ENCODE data around the gene COPZ2. TPM values are rescaled to one million over a fixed set of nuclear protein-coding genes. Genes with fewer than 3 reads are reported as not detected.

The COPZ2 gene
- total RNA-seq, 1 experiment from 2014 or later = not detected

GRCh38 chr17:48066656-48067055, 29.1 kb upstream of the COPZ2 start:
- peaks cover 35 to 43% of the 10 kb centered on the region in 2 experiments for H3K36me3 ChIP-seq (ENCODE audit: control insufficient read depth in 1 of 2, insufficient read depth in 2 of 2, low read length in 2 of 2)
- H3K9me3 ChIP-seq (ENCODE audit: control insufficient read depth in 1 of 2, insufficient read depth in 1 of 2, low read depth in 1 of 2, low read length in 2 of 2) = no peaks in the 10 kb centered on the region
- H3K9me2 ChIP-seq (ENCODE audit: insufficient read depth) = no peaks in the 10 kb centered on the region
- ChIA-PET RAD21 (ENCODE audit: low non-redundant PET in 1 of 2, low total read pairs in 2 of 2, uncharacterized antibody in 2 of 2, unreplicated experiment in 2 of 2) (no interaction called here), CTCF (interaction anchor here (1.0 to 3.1 kb wide), 6 partner anchors 8 to 65 kb away, joined by 3 to 32 read pairs (median 15); no protein-coding TSS in a partner anchor), POLR2A (interaction anchor here (1.3 to 13.2 kb wide), 4 partner anchors 8 to 17 kb away, joined by 3 to 114 read pairs (median 4); partner anchors contain the start of gene NFE2L1)
- H4K20me1 ChIP-seq (ENCODE audit: insufficient read depth) = no peaks in the 10 kb centered on the region; the same call in 1 of the 2 replicates
- TF ChIP-seq SRF (IDR thresholded peaks at IDR 0.05; ENCODE audit: low read depth) = no peak
- no peak for TF ChIP-seq RAD21 (IDR thresholded peaks at IDR 0.05; ENCODE audit: low read depth)
- TF ChIP-seq ZFX (IDR thresholded peaks at IDR 0.05) = no peak
- no peak for TF ChIP-seq ZNF274 (IDR thresholded peaks at IDR 0.05; ENCODE audit: low read depth, low read length)
- no peak for TF ChIP-seq CTCF (IDR thresholded peaks at IDR 0.05 in 2 of 3, conservative IDR thresholded peaks at IDR 0.05 in 1 of 3; ENCODE audit: borderline replicate concordance in 1 of 3, insufficient read depth in 1 of 3, low read depth in 2 of 3, low read length in 2 of 3)
- no peaks in the 10 kb centered on the region for H3K4me1 ChIP-seq (ENCODE audit: control insufficient read depth in 1 of 2, insufficient read depth in 2 of 2, low read length in 2 of 2)
- no peaks in the 10 kb centered on the region; the same call in 1 of the 2 replicates for H3K79me2 ChIP-seq (ENCODE audit: insufficient read depth, low read length)
- no peak overlapping the region for H3K4me3 ChIP-seq (replicated peaks in 1 of 2; ENCODE audit: low read depth in 1 of 2, low read length in 2 of 2)
- no peak overlapping the region for H2AFZ ChIP-seq (ENCODE audit: low read depth, low read length, poor library complexity, severe bottlenecking)
- H3K4me2 ChIP-seq (ENCODE audit: low read length) = no peak overlapping the region
- intact Hi-C loops (cut with micrococcal nuclease) = no loop called here
- DNase-seq (ENCODE audit: low read depth, low spot score) (no peak), ATAC-seq (no peak; the same call in 1 of the 2 replicates)
- H3K27me3 ChIP-seq (ENCODE audit: insufficient read depth, low read length) = no peaks in the 10 kb centered on the region
- no peak overlapping the region for H3K27ac ChIP-seq (ENCODE audit: low read depth, low read length)
- no peak overlapping the region for H3K9ac ChIP-seq (ENCODE audit: low read length)
- no TSS peak for BruUV-seq (replicated peaks)

GRCh38 chr17:48066192-48066591, 28.6 kb upstream of the COPZ2 start:
- Histone ChIP-seq H3K79me2 (ENCODE audit: insufficient read depth, low read length) (no peaks in the 10 kb centered on the region; the same call in 1 of the 2 replicates), H2AFZ (ENCODE audit: low read depth, low read length, poor library complexity, severe bottlenecking) (no peak overlapping the region), H3K27me3 (ENCODE audit: insufficient read depth, low read length) (no peaks in the 10 kb centered on the region), H3K27ac (ENCODE audit: low read depth, low read length) (no peak overlapping the region), H3K4me3 (replicated peaks in 1 of 2; ENCODE audit: low read depth in 1 of 2, low read length in 2 of 2) (no peak overlapping the region), H3K36me3 (ENCODE audit: control insufficient read depth in 1 of 2, insufficient read depth in 2 of 2, low read length in 2 of 2) (peaks cover 35 to 47% of the 10 kb centered on the region in 2 experiments), H4K20me1 (ENCODE audit: insufficient read depth) (no peaks in the 10 kb centered on the region; the same call in 1 of the 2 replicates), H3K9ac (ENCODE audit: low read length) (no peak overlapping the region), H3K9me2 (ENCODE audit: insufficient read depth) (no peaks in the 10 kb centered on the region), H3K4me1 (ENCODE audit: control insufficient read depth in 1 of 2, insufficient read depth in 2 of 2, low read length in 2 of 2) (no peaks in the 10 kb centered on the region), H3K4me2 (ENCODE audit: low read length) (no peak overlapping the region), H3K9me3 (ENCODE audit: control insufficient read depth in 1 of 2, insufficient read depth in 1 of 2, low read depth in 1 of 2, low read length in 2 of 2) (no peaks in the 10 kb centered on the region)
- DNase-seq (ENCODE audit: low read depth, low spot score) (no peak), ATAC-seq (no peak)
- intact Hi-C loops (cut with micrococcal nuclease) = no loop called here
- ChIA-PET POLR2A (interaction anchor here (1.4 to 13.2 kb wide), 2 partner anchors 8 to 17 kb away, joined by 3 to 114 read pairs; partner anchors contain the start of gene NFE2L1), RAD21 (ENCODE audit: low non-redundant PET in 1 of 2, low total read pairs in 2 of 2, uncharacterized antibody in 2 of 2, unreplicated experiment in 2 of 2) (no interaction called here), CTCF (interaction anchor here (1.0 to 3.1 kb wide), 5 partner anchors 7 to 66 kb away, joined by 3 to 32 read pairs (median 15); no protein-coding TSS in a partner anchor)
- TF ChIP-seq POLR2AphosphoS5 (IDR thresholded peaks at IDR 0.05; ENCODE audit: low read depth, low read length) (no peak), ZBTB33 (IDR thresholded peaks at IDR 0.05; ENCODE audit: extremely low read depth, insufficient replicate concordance, low read length) (no peak), POLR2A (IDR thresholded peaks at IDR 0.05; ENCODE audit: borderline replicate concordance, extremely low read depth, insufficient read depth, insufficient read length) (no peak), YY1 (IDR thresholded peaks at IDR 0.05; ENCODE audit: extremely low read depth, insufficient replicate concordance, low read depth, low read length) (no peak)
- BruUV-seq (replicated peaks) = no TSS peak

All from HCT116 (cell line).